Mesenchymal stem cell (in vitro differentiated cells and primary cell): ENCODE data around the gene R3HDM4.
A peak's percentile ranks its signal among the peaks of the same experiment; 100 is the strongest.

ENCODE experiments used
- DNase-seq: peaks from one replicate; pipeline ENCODE4 v3.0.0-alpha.2; 2013
- H2AFZ ChIP-seq: one replicate; pipeline ENCODE4 v1.6.1; 2013; ENCODE audit warnings: low read depth, mild to moderate bottlenecking, control low read depth, inconsistent platforms, low read length, moderate library complexity
- H2AK5ac ChIP-seq: 2 replicates; pipeline ENCODE4 v1.6.1; 2013; ENCODE audit warnings: low read length, moderate library complexity, mild to moderate bottlenecking, inconsistent platforms; ENCODE audit not compliant: severe bottlenecking
- H2BK120ac ChIP-seq: one replicate; pipeline ENCODE4 v1.6.1; 2013; ENCODE audit warnings: low read depth, mild to moderate bottlenecking, inconsistent platforms, low read length, moderate library complexity
- H2BK12ac ChIP-seq, 2 experiments: one replicate each; pipeline ENCODE4 v1.6.1; 2013; ENCODE audit warnings: inconsistent platforms in 2 of 2, low read length in 2 of 2, mild to moderate bottlenecking in 2 of 2, moderate library complexity in 2 of 2, control low read depth in 1 of 2
- H2BK15ac ChIP-seq: one replicate; pipeline ENCODE4 v1.6.1; 2013; ENCODE audit warnings: mild to moderate bottlenecking, low read depth, inconsistent platforms; ENCODE audit not compliant: poor library complexity, severe bottlenecking
- H2BK5ac ChIP-seq: 2 replicates; pipeline ENCODE4 v1.6.1; 2013; ENCODE audit warnings: low read depth, mild to moderate bottlenecking, low read length, control low read depth, inconsistent platforms; ENCODE audit not compliant: poor library complexity, severe bottlenecking
- H3K14ac ChIP-seq, 2 experiments: one replicate each; pipeline ENCODE4 v1.6.1; 2013; ENCODE audit warnings: inconsistent platforms in 2 of 2, low read length in 2 of 2, control low read depth in 1 of 2, mild to moderate bottlenecking in 1 of 2, moderate library complexity in 1 of 2
- H3K18ac ChIP-seq, 2 experiments: one replicate each; pipeline ENCODE4 v1.6.1; 2013; ENCODE audit warnings: inconsistent platforms in 2 of 2, low read length in 2 of 2, control low read depth in 1 of 2, low read depth in 1 of 2, mild to moderate bottlenecking in 1 of 2
- H3K23ac ChIP-seq, 2 experiments: one replicate each; pipeline ENCODE4 v1.6.1; 2013; ENCODE audit warnings: inconsistent platforms in 2 of 2, low read length in 2 of 2, mild to moderate bottlenecking in 2 of 2, moderate library complexity in 2 of 2, control low read depth in 1 of 2
- H3K27ac ChIP-seq: 2 replicates; pipeline ENCODE4 v1.5.1; 2013; ENCODE audit warnings: mild to moderate bottlenecking, moderate library complexity, low read length, control low read depth, inconsistent platforms; ENCODE audit not compliant: poor library complexity, severe bottlenecking
- H3K27me3 ChIP-seq, 2 experiments: 2 replicates each; pipeline versions ENCODE4 v1.6.1 to v1.7.0; 2013; ENCODE audit warnings: low read length in 2 of 2, mild to moderate bottlenecking in 2 of 2, moderate library complexity in 2 of 2, control low read depth in 1 of 2, inconsistent platforms in 1 of 2; ENCODE audit not compliant: control insufficient read depth in 1 of 2, insufficient read depth in 1 of 2
- H3K36me3 ChIP-seq, 2 experiments: 2 replicates each; pipeline versions ENCODE4 v1.6.1 to v1.7.0; 2013; ENCODE audit warnings: low read length in 2 of 2, control low read depth in 1 of 2, inconsistent platforms in 1 of 2, low read depth in 1 of 2, mild to moderate bottlenecking in 1 of 2; ENCODE audit not compliant: insufficient read depth in 2 of 2, control insufficient read depth in 1 of 2
- H3K4ac ChIP-seq, 2 experiments: one replicate each; pipeline ENCODE4 v1.6.1; 2013; ENCODE audit warnings: inconsistent platforms in 2 of 2, low read length in 2 of 2, mild to moderate bottlenecking in 2 of 2, moderate library complexity in 2 of 2, control low read depth in 1 of 2, low read depth in 1 of 2
- H3K4me1 ChIP-seq: 2 replicates; pipeline ENCODE4 v1.6.1; 2013; ENCODE audit warnings: low read depth, low read length, control low read depth; ENCODE audit not compliant: control insufficient read depth, insufficient read depth
- H3K4me2 ChIP-seq: 2 replicates; pipeline ENCODE4 v1.6.1; 2013; ENCODE audit warnings: low read length, mild to moderate bottlenecking, inconsistent platforms; ENCODE audit not compliant: poor library complexity, severe bottlenecking
- H3K4me3 ChIP-seq, 2 experiments: 2 replicates each; pipeline versions ENCODE4 v1.5.1 to v1.7.0; 2013; ENCODE audit warnings: low read length in 2 of 2, mild to moderate bottlenecking in 2 of 2, control low read depth in 1 of 2, low read depth in 1 of 2; ENCODE audit not compliant: insufficient read depth in 1 of 2
- H3K79me1 ChIP-seq: replicated peaks from 2 replicates; pipeline ENCODE4 v1.6.1; 2013; ENCODE audit warnings: mild to moderate bottlenecking, control low read depth, low read length, inconsistent platforms; ENCODE audit not compliant: poor library complexity, severe bottlenecking
- H3K9ac ChIP-seq: 2 replicates; pipeline ENCODE4 v1.7.0; 2013; ENCODE audit warnings: mild to moderate bottlenecking, low read length, moderate library complexity
- H3K9me3 ChIP-seq: 2 replicates; pipeline ENCODE4 v1.7.0; 2013; ENCODE audit warnings: mild to moderate bottlenecking, low read length; ENCODE audit not compliant: control insufficient read depth
- H4K8ac ChIP-seq: one replicate; pipeline ENCODE4 v1.6.1; 2013; ENCODE audit warnings: inconsistent platforms, mild to moderate bottlenecking, low read length, moderate library complexity
- H4K91ac ChIP-seq: one replicate; pipeline ENCODE4 v1.6.1; 2013; ENCODE audit warnings: mild to moderate bottlenecking, low read length, inconsistent platforms
- WGBS: methylation state at CpG from one replicate; pipeline ENCODE4 v1.1.7; 2013; ENCODE audit warnings: mixed read lengths; 5-methylcytosine and 5-hydroxymethylcytosine counted together

Gene R3HDM4

DNA sequence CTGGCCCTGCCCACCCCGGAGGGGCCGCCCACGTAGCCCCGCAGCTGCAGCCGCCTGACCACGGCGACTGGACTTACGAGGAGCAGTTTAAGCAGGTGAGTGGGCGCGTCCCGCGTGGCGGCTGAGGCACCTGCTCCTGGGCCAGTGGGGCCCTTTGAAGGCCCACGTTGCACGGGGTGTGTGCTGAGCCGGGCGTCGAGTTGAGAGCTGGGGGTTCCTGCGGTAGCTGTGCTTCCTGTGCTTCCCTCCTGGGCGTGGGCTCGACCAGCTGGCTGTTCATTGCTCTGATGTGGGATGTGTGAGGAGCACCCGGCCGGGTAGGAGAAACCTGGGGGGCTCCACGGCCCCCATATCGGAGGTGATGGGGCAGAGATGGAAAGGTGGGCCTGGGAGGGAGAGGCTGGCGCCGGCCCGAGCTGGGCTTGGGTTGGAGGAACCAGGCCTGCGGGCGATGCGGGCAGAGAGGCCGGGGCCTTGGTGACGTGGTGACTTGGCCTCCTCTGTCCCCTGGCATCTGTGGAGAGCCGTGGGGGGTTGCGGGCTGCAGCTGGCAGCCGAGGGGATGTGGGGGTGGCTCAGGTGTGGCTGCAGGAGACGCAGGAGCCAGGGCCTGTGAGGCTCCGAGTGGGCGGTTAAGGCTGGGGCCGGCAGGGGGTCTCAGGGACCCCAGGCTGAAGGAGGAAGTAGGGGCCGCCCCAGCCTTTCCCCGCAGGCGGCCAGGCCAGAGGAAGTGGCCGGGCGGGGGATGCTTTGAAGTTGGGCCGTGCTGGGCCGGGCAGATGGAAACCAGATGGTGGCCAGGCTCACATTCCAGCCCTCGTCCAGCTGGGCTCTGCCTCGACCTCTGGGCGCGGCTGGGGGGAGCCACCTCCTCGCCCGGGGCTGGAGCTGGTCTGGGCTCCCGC, 19.9 kb upstream of the R3HDM4 start:
- H3K4me2 ChIP-seq = peak overlapping the region; percentile 60
- peak overlapping the region in 1 of 2 experiments; percentile 94 for H3K23ac ChIP-seq
- H4K8ac ChIP-seq = peak overlapping the region; percentile 99
- H4K91ac ChIP-seq = peak overlapping the region; percentile 90
- H2AK5ac ChIP-seq = peak overlapping the region; percentile 91
- WGBS = 21% methylated on average over 48 of the region's 54 CpGs
- H3K79me1 ChIP-seq = no peaks in the 10 kb centered on the region
- peak overlapping the region; percentile 99 for H2BK5ac ChIP-seq
- no peaks in the 10 kb centered on the region for H3K27me3 ChIP-seq
- H2AFZ ChIP-seq = no peak overlapping the region
- H2BK15ac ChIP-seq = peak overlapping the region; percentile 82
- peak overlapping the region; percentile 81 for H3K9ac ChIP-seq
- peaks cover 30 to 83% of the 10 kb centered on the region in 2 experiments for H3K36me3 ChIP-seq
- H3K4me3 ChIP-seq = peak overlapping the region in 1 of 2 experiments; percentile 64
- H3K27ac ChIP-seq = peak overlapping the region; percentile 99
- peaks cover 52% of the 10 kb centered on the region for H3K4me1 ChIP-seq
- H2BK12ac ChIP-seq = peak overlapping the region; percentile 49 to 96
- peak overlapping the region; percentile 100 for H2BK120ac ChIP-seq
- no peaks in the 10 kb centered on the region for H3K9me3 ChIP-seq
- peak overlapping the region in 1 of 2 experiments; percentile 93 for H3K14ac ChIP-seq
- DNase-seq = peak; percentile 95
- H3K18ac ChIP-seq = peak overlapping the region; percentile 98 to 100
- H3K4ac ChIP-seq = peak overlapping the region; percentile 62 to 99

DNA sequence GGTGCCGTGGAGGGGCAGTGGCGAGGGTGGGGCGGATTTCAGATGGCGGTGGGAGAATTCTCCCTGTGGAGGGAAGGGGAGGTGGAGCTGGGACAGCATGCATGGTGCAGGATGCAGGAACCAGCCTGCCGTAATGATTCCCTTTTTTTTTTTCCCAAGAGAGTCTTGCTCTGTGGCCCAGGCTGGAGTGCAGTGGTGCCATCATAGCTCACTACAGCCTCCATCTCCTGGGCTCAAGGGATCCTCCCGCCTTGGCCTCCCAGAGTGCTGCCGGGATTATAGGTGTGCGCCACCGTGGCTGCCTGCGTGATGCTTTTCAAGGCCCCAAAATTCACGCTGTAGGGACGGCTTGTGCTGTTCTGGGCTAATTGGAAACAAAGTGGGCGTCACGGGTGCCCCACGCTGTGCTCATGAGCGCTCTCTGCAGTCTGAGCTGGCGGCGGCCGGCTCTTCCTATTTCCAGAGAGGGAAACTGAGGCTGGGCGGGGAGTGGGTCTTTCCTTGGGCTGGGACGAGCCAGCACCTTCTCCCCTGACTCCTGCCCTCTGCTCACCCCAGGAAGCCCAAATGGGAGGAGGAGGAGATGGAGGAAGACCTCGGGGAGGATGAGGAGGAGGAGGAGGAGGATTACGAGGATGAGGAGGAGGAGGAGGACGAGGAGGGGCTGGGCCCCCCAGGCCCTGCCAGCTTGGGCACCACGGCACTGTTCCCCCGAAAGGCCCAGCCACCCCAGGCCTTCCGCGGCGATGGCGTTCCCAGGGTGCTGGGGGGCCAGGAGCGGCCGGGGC, 19.0 kb upstream of the R3HDM4 start:
- H3K4me3 ChIP-seq = peak overlapping the region in 1 of 2 experiments; percentile 64
- H2BK15ac ChIP-seq = peak overlapping the region; percentile 82
- H3K36me3 ChIP-seq = peaks cover 26 to 77% of the 10 kb centered on the region in 2 experiments
- H3K4me2 ChIP-seq = peak overlapping the region; percentile 54
- H2BK120ac ChIP-seq = peak overlapping the region; percentile 94
- H3K4ac ChIP-seq = peak overlapping the region; percentile 62 to 99
- H2AK5ac ChIP-seq = peak overlapping the region; percentile 91
- no peaks in the 10 kb centered on the region for H3K79me1 ChIP-seq
- peak overlapping the region in 1 of 2 experiments; percentile 84 for H3K14ac ChIP-seq
- H2BK5ac ChIP-seq = peak overlapping the region; percentile 99
- WGBS = 88% methylated on average over 27 of the region's 32 CpGs
- H2AFZ ChIP-seq = no peak overlapping the region
- peak overlapping the region; percentile 99 for H4K8ac ChIP-seq
- peak overlapping the region in 1 of 2 experiments; percentile 94 for H3K23ac ChIP-seq
- peak overlapping the region; percentile 90 for H4K91ac ChIP-seq
- peaks cover 52% of the 10 kb centered on the region for H3K4me1 ChIP-seq
- no peak overlapping the region for H3K9ac ChIP-seq
- peak overlapping the region; percentile 49 to 96 for H2BK12ac ChIP-seq
- peak overlapping the region; percentile 98 to 100 for H3K18ac ChIP-seq
- DNase-seq = peak; percentile 28
- peak overlapping the region; percentile 83 for H3K27ac ChIP-seq
- no peaks in the 10 kb centered on the region for H3K9me3 ChIP-seq
- no peaks in the 10 kb centered on the region for H3K27me3 ChIP-seq

DNA sequence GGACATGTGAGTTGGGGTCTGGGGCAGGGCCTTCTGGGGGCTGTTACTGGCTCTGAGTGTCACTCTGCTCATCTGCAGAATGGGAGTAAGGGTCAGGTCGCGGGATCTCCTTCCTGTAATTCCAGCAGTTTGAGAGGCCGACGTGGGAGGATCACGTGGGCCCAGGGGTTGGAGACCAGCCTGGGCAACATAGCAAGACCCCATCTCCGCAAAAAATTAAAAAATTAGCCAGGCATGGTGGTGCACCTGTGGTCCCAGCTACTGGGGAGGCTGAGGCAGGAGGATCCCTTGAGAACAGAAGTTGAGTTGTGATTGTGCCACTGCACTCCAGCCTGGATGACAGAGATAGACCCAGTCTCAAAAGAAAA, 16.9 kb upstream of the R3HDM4 start:
- H2BK12ac ChIP-seq = no peak overlapping the region
- DNase-seq = no peak
- WGBS = 96% methylated on average over 6 of the region's 6 CpGs
- H2AK5ac ChIP-seq = no peak overlapping the region
- H2BK5ac ChIP-seq = no peak overlapping the region
- H4K8ac ChIP-seq = no peak overlapping the region
- no peak overlapping the region for H2AFZ ChIP-seq
- H3K18ac ChIP-seq = no peak overlapping the region
- no peak overlapping the region for H3K14ac ChIP-seq
- H3K4me1 ChIP-seq = peaks cover 47% of the 10 kb centered on the region
- H3K79me1 ChIP-seq = no peaks in the 10 kb centered on the region
- H3K4me2 ChIP-seq = no peak overlapping the region
- H3K4ac ChIP-seq = no peak overlapping the region
- H3K36me3 ChIP-seq = peaks cover 22 to 56% of the 10 kb centered on the region in 2 experiments
- no peak overlapping the region for H4K91ac ChIP-seq
- H3K27me3 ChIP-seq = no peaks in the 10 kb centered on the region
- H3K23ac ChIP-seq = no peak overlapping the region
- peak overlapping the region; percentile 16 for H3K27ac ChIP-seq
- no peak overlapping the region for H2BK15ac ChIP-seq
- no peak overlapping the region for H3K9ac ChIP-seq
- H2BK120ac ChIP-seq = no peak overlapping the region
- H3K4me3 ChIP-seq = no peak overlapping the region
- no peaks in the 10 kb centered on the region for H3K9me3 ChIP-seq
